ENCODE results near the gene TGFBR3L.
"Not testable (repeated sequence)": the region's sequence is repeated elsewhere in the genome, so short reads cannot be mapped to it uniquely, and the experiment has no call there.

Gene TGFBR3L

GRCh38 chr19:7918615-7919421 is 4.2 kb downstream of the TGFBR3L start:
- DNase-seq = no peak

- peak; percentile 93 for DNase-seq
Observed at GRCh38 chr19:7919610-7920518, 5.2 kb downstream of the TGFBR3L start, which contains the start of gene SNAPC2. Gene SNAPC2, plus strand, starts transcription at chr19:7920338. Its CDS starts 29 bp downstream, at chr19:7920367.

- peak; percentile 99 for DNase-seq
Observed at GRCh38 chr19:7920519-7921301, 6.1 kb downstream of the TGFBR3L start.

- DNase-seq = no peak
Observed at GRCh38 chr19:7921302-7921966, 6.8 kb downstream of the TGFBR3L start.

- no peak for DNase-seq
Observed at GRCh38 chr19:7921967-7922835, 7.6 kb downstream of the TGFBR3L start.

- no peak for DNase-seq
Observed at GRCh38 chr19:7922836-7923195, 8.2 kb downstream of the TGFBR3L start.

GRCh38 chr19:7923295-7924191 is 8.9 kb downstream of the TGFBR3L start:
- DNase-seq = no peak

GRCh38 chr19:7924241-7924640 is 9.6 kb downstream of the TGFBR3L start:
- no peak for DNase-seq

- no peak for DNase-seq
Observed at GRCh38 chr19:7924651-7925170, 10.1 kb downstream of the TGFBR3L start.

- DNase-seq = peak; percentile 58
Observed at GRCh38 chr19:7925171-7925851, 10.7 kb downstream of the TGFBR3L start.

GRCh38 chr19:7926021-7926726 is 11.5 kb downstream of the TGFBR3L start, which contains the start of gene CTXN1:
Gene CTXN1, minus strand, starts transcription at chr19:7926135. Its CDS starts 597 bp downstream, at chr19:7925538.
- peak; percentile 50 for DNase-seq

GRCh38 chr19:7926727-7927604 is 12.3 kb downstream of the TGFBR3L start:
- no peak for DNase-seq

- no peak for DNase-seq
Observed at GRCh38 chr19:7927605-7928333, 13.1 kb downstream of the TGFBR3L start.

GRCh38 chr19:7928334-7928706 is 13.7 kb downstream of the TGFBR3L start:
- DNase-seq = no peak

GRCh38 chr19:7928741-7929701 is 14.4 kb downstream of the TGFBR3L start:
- no peak for DNase-seq

GRCh38 chr19:7930030-7930429 is 15.4 kb downstream of the TGFBR3L start:
- DNase-seq = not testable (repeated sequence)

All from NCI-H510A (cell line).